Ovary (tissue), 9 donors: ENCODE data around the gene SLC38A11. TPM values are rescaled to one million over a fixed set of nuclear protein-coding genes. Genes with fewer than 3 reads are reported as not detected.

ENCODE experiments used
- DNase-seq, 5 donors: peaks; one replicate each; pipeline ENCODE4 v3.0.0-alpha.2; 2019 to 2020
- H3K27ac ChIP-seq, 2 donors: fragments of 200-600 bp; one replicate each; pipeline versions ENCODE4 v1.5.1 to v1.8.0; 2019 to 2022
- H3K27me3 ChIP-seq: fragments of 200-600 bp; one replicate; pipeline ENCODE4 v1.8.0; 2022
- H3K36me3 ChIP-seq: fragments of 200-600 bp; sonication (generic); one replicate; pipeline ENCODE4 v1.5.1; 2019
- H3K4me1 ChIP-seq: one replicate; pipeline ENCODE4 v1.8.1; 2013; ENCODE audit warnings: mild to moderate bottlenecking, moderate library complexity; ENCODE audit not compliant: insufficient read depth
- H3K4me3 ChIP-seq: fragments of 200-600 bp; sonication (generic); one replicate; pipeline ENCODE4 v1.5.1; 2017
- H3K9me3 ChIP-seq, 2 donors: fragments of 200-600 bp in 1 of 2; sonication (generic) in 1 of 2; one replicate each; pipeline versions ENCODE4 v1.5.1 to v1.8.1; 2013 to 2019; ENCODE audit warnings: mild to moderate bottlenecking in 1 of 2, moderate library complexity in 1 of 2
- EP300 ChIP-seq: sonication (generic); formaldehyde crosslinking; IDR thresholded peaks from one replicate; pipeline ENCODE4 v1.6.1; 2017; ENCODE audit warnings: antibody characterized with exemption
- POLR2A ChIP-seq: fragments of 450-650 bp; IDR thresholded peaks from one replicate; pipeline ENCODE4 v1.6.1; 2017; ENCODE audit warnings: antibody characterized with exemption, mild to moderate bottlenecking, moderate library complexity
- WGBS, 3 donors: extraction: QIAGEN DNeasy Blood & Tissue Kit in 1 of 3; methylation state at CpG; one replicate each; pipeline versions ENCODE4 v1.1.5 to v1.1.7; 2013 to 2017; 5-methylcytosine and 5-hydroxymethylcytosine counted together
- intact Hi-C, 4 donors: fragments of 100-400 bp; cut with DNase I; formaldehyde crosslinking; loops; one replicate each; pipeline versions ENCODE4 v1.11.0 to v1.15.1; 2022 to 2023
- polyA plus RNA-seq, 2 donors: library from polyadenylated mRNA; stranded (reverse); fragments of 200-250 nt in 1 of 2; fragments of 350-450 nt in 1 of 2; fragmentation: Illumina TruSeq in 1 of 2; extraction: RNeasy Lipid Tissue Mini Kit (QIAGEN cat#74804) in 1 of 2; gene quantifications; one replicate each; pipeline ENCODE4 v1.2.3, GENCODE V29; 2013 to 2014
- total RNA-seq, 7 donors: library from RNA; depleted of rRNA in 2 of 7; stranded (reverse); fragments of >200 nt in 2 of 7; fragmentation: NEBNext Ultra II Directional in 3 of 7; extraction: Animal tissue kit (Norgen Biotek cat#: 25700) in 3 of 7; gene quantifications; one replicate each; pipeline versions ENCODE4 v1.1.0 to v1.2.4, GENCODE V29; 2016 to 2023
- TF ChIP-seq, protein P1 (sequence below), 3 donors: fragments of 450-650 bp in 2 of 3; fragments of 200-600 bp in 1 of 3; IDR thresholded peaks; one replicate each; pipeline versions ENCODE4 v1.5.1 to v1.8.0; 2016 to 2022; ENCODE audit warnings: antibody characterized with exemption in 3 of 3, mild to moderate bottlenecking in 1 of 3
- donor health status: DM: no; HTN: no; CAD: no; lungs with moderate emphysema.
- donor health status: DM: no; HTN: no; CAD: no.
- donor health status: Bipolar disorder and iron deficiency.
- donor health status: DM: yes; HTN: yes; CAD: no.
- donor health status: DM: no; HTN: no; CAD: no.
- donor health status: DM: yes; HTN: yes; CAD: no.

The SLC38A11 gene
- total and polyA plus RNA-seq, 9 donors = 0.19 to 3.0 (median 0.96) TPM; not detected in 3

DNA sequence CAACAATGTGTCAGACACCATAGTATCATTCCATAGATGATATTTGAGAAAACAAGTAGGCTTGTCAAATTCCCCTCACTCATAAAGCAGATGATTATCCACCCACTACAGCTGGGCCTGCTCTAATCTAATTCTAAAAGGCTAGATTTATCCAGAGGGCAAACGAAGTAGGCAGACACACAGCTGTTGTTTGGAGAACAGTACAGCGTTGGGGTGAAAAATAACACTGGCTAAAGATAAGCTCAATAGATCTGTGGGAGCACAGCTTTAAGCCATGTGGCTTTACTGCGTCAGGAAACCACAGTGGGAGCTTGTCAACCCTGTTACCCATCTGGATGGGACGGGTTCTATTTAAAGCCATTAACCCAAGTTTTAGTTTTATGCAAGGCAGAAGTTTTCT, 64.8 kb downstream of the SLC38A11 start:
- Histone ChIP-seq H3K27me3 (no peaks in the 10 kb centered on the region), H3K4me3 (no peak overlapping the region), H3K27ac (peak overlapping the region in 1 of 2 donors; percentile 46), H3K9me3 (no peaks in the 10 kb centered on the region), H3K36me3 (no peaks in the 10 kb centered on the region), H3K4me1 (peaks cover 7% of the 10 kb centered on the region)
- intact Hi-C loops = no loop called here
- TF ChIP-seq POLR2A = no peak
- TF ChIP-seq, protein P1, sequence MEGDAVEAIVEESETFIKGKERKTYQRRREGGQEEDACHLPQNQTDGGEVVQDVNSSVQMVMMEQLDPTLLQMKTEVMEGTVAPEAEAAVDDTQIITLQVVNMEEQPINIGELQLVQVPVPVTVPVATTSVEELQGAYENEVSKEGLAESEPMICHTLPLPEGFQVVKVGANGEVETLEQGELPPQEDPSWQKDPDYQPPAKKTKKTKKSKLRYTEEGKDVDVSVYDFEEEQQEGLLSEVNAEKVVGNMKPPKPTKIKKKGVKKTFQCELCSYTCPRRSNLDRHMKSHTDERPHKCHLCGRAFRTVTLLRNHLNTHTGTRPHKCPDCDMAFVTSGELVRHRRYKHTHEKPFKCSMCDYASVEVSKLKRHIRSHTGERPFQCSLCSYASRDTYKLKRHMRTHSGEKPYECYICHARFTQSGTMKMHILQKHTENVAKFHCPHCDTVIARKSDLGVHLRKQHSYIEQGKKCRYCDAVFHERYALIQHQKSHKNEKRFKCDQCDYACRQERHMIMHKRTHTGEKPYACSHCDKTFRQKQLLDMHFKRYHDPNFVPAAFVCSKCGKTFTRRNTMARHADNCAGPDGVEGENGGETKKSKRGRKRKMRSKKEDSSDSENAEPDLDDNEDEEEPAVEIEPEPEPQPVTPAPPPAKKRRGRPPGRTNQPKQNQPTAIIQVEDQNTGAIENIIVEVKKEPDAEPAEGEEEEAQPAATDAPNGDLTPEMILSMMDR (IDR thresholded peaks at IDR 0.05) = no peak
- 5 to 23% (median 7%) methylated on average over 4 of the region's 4 CpGs for WGBS, 3 donors
- DNase-seq = peak in 1 of 5 donors; percentile 16

DNA sequence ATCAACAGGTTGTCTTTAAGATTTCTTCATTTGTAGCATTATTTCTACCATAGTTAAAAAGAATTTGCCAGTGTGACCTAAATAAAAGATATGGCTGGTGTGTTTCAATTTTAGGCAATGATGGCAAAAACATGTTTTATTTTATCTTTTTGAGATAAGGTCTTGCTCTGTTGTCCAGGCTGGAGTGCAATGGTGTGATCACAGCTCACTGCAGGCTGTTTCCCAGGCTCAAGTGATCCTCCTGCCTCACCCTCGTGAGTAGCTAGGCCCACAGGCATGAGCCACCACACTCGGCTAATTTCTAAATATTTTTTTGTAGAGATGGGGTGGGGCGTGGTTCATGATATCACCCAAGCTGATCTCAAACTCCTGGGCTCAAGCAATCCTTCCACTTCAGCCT, 66.7 kb downstream of the SLC38A11 start:
- TF ChIP-seq, protein P1 (IDR thresholded peaks at IDR 0.05) = no peak
- TF ChIP-seq POLR2A (no peak), EP300 (no peak)
- H3K27ac ChIP-seq = no peak overlapping the region
- intact Hi-C loops = no loop called here
- no peaks in the 10 kb centered on the region for H3K27me3 ChIP-seq
- no peaks in the 10 kb centered on the region for H3K9me3 ChIP-seq
- no peak overlapping the region for H3K4me3 ChIP-seq
- H3K36me3 ChIP-seq = no peaks in the 10 kb centered on the region
- DNase-seq = no peak
- WGBS, 3 donors = 62 to 80% (median 70%) methylated on average over 3 of the region's 3 CpGs
- H3K4me1 ChIP-seq = peaks cover 7% of the 10 kb centered on the region

DNA sequence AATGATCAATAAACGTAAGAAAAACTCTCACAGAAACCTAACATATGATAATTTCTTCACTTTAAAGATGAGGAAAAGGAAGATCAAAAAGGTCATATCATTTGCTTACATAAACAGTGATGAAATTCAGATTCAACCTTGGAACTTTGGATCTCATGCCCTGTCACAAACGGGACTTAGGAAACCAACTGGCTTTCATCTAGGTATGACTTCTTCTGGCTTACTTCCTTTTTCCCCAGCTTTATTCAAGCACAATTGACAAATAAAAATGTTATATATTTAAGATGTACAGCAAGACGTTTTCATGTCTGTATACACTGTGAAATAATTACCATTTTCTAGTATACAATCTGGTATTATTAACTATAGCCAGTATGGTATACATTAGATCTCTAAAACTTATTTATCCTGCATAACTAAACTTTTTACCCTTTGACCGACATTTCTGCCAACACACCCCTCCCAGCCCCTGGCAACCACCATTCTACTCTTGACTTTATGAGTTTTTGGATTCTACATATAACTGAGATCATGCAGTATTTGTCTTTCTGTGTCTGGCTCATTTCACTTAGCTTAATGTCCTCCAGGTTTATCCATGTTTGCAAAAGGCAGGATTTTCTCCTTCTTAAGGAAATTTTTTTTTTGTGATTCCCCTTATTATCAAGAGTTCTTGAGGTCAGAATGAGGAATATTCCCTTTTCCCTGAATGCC, 67.7 kb downstream of the SLC38A11 start:
- 79 to 83% (median 83%) methylated on average over 4 of the region's 4 CpGs for WGBS, 3 donors
- Histone ChIP-seq H3K27me3 (no peaks in the 10 kb centered on the region), H3K27ac (no peak overlapping the region), H3K9me3 (no peaks in the 10 kb centered on the region), H3K36me3 (no peaks in the 10 kb centered on the region), H3K4me1 (peaks cover 7% of the 10 kb centered on the region), H3K4me3 (no peak overlapping the region)
- no peak for DNase-seq
- TF ChIP-seq POLR2A (no peak), EP300 (no peak)
- TF ChIP-seq, protein P1 (IDR thresholded peaks at IDR 0.05) = no peak
- intact Hi-C loops = no loop called here

DNA sequence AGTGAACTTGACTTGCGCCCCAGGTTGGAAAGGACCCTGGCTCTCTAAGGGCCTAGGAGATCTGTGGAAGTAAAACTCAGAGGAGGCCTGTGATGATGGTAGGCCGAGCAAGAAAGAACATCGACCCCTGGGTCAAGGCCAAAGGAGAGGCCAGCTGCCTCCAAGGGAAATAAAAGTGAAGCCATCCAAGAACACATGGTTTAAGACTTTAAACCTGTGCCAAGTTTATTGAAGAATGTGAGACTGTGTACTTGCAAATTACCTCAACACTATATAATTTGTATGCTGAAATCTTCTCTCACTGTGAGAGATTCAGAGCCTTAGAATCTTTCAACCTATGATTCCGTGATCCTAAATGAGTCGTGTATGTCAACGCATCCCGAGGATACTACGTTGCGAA, 73.0 kb downstream of the SLC38A11 start:
- H3K27ac ChIP-seq = peak overlapping the region; percentile 17 to 77
- WGBS, 3 donors = 19 to 29% (median 21%) methylated on average over 9 of the region's 9 CpGs
- TF ChIP-seq EP300 (no peak), POLR2A (no peak)
- TF ChIP-seq, protein P1 (IDR thresholded peaks at IDR 0.05) = no peak
- H3K9me3 ChIP-seq = no peaks in the 10 kb centered on the region
- no peaks in the 10 kb centered on the region for H3K36me3 ChIP-seq
- no peaks in the 10 kb centered on the region for H3K27me3 ChIP-seq
- no peak overlapping the region for H3K4me3 ChIP-seq
- intact Hi-C loops = loop anchor here in 1 of 4 donors (2.0 kb wide), 1 partner anchor 41 kb away; the partner anchor contains the start of gene COBLL1
- peaks cover 8% of the 10 kb centered on the region for H3K4me1 ChIP-seq
- peak; percentile 74 to 92 (median 87) for DNase-seq
